Lower lobe of right lung (tissue), 2 donors: ENCODE results near the gene CNTN4. TPM values are rescaled to one million over a fixed set of nuclear protein-coding genes. Genes with fewer than 3 reads are reported as not detected.

Experiments
- ATAC-seq, 2 donors: fragments of 200-7000 bp; cut with Tn5 transposase; one replicate each; pipeline ENCODE4 v1.9.1; 2020 to 2022; ENCODE audit warnings: mild to moderate bottlenecking in 2 of 2, moderate library complexity in 2 of 2
- DNase-seq: peaks from one replicate; pipeline ENCODE4 v3.0.0-alpha.2; 2020
- H3K27ac ChIP-seq: fragments of 200-600 bp; one replicate; pipeline ENCODE4 v1.8.0; 2022
- H3K27me3 ChIP-seq: fragments of 200-600 bp; one replicate; pipeline ENCODE4 v1.8.0; 2022; ENCODE audit warnings: low read depth
- H3K36me3 ChIP-seq: fragments of 200-600 bp; one replicate; pipeline ENCODE4 v1.8.0; 2022; ENCODE audit warnings: mild to moderate bottlenecking
- H3K4me1 ChIP-seq: fragments of 200-600 bp; one replicate; pipeline ENCODE4 v1.8.0; 2022
- H3K4me3 ChIP-seq: fragments of 200-600 bp; one replicate; pipeline ENCODE4 v1.8.0; 2022; ENCODE audit warnings: mild to moderate bottlenecking
- H3K9me3 ChIP-seq: fragments of 200-600 bp; one replicate; pipeline ENCODE4 v1.8.0; 2022
- intact Hi-C: fragments of 100-400 bp; cut with DNase I; formaldehyde crosslinking; loops from one replicate; pipeline ENCODE4 v1.11.0; 2022
- total RNA-seq: library from RNA; stranded (reverse); fragmentation: NEBNext Ultra II Directional; extraction: Animal tissue kit (Norgen Biotek cat#: 25700); gene quantifications from one replicate; pipeline ENCODE4 v1.2.1, GENCODE V29; 2021
- TF ChIP-seq, protein P1 (sequence below): fragments of 200-600 bp; IDR thresholded peaks from one replicate; pipeline ENCODE4 v1.8.0; 2022; ENCODE audit warnings: antibody characterized with exemption, mild to moderate bottlenecking
- donor health status: DM: no; HTN: yes; CAD: no; lungs with severe emphysema.

Gene CNTN4
- total RNA-seq, 1 donor from 2014 or later, result 10.4 TPM

DNA sequence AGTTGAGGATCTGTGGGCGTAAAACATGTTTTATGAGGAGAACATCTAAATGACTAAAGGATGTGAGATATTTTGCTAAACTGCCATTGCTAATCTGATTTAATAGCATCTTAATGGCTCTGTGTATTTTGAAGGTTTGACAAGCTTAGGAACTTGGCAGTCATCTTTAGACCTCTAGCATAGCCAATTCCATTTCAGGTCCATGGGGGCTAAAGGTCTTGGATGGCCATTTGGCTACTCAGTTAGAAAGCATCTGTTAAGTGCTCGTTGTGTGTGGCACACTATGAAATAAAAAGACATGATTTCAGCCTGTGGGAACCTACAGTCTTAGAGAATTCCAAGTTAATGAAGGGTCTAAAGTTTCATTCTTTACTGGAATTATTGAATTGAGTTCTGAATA, 775.3 kb downstream of the CNTN4 start:
- ATAC-seq, result no peak
- TF ChIP-seq, protein P1, sequence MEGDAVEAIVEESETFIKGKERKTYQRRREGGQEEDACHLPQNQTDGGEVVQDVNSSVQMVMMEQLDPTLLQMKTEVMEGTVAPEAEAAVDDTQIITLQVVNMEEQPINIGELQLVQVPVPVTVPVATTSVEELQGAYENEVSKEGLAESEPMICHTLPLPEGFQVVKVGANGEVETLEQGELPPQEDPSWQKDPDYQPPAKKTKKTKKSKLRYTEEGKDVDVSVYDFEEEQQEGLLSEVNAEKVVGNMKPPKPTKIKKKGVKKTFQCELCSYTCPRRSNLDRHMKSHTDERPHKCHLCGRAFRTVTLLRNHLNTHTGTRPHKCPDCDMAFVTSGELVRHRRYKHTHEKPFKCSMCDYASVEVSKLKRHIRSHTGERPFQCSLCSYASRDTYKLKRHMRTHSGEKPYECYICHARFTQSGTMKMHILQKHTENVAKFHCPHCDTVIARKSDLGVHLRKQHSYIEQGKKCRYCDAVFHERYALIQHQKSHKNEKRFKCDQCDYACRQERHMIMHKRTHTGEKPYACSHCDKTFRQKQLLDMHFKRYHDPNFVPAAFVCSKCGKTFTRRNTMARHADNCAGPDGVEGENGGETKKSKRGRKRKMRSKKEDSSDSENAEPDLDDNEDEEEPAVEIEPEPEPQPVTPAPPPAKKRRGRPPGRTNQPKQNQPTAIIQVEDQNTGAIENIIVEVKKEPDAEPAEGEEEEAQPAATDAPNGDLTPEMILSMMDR, result no peak
- intact Hi-C loops, result no loop called here
- Histone ChIP-seq H3K27me3 (no peaks in the 10 kb centered on the region), H3K27ac (no peak overlapping the region), H3K36me3 (no peaks in the 10 kb centered on the region), H3K4me1 (no peaks in the 10 kb centered on the region), H3K4me3 (no peak overlapping the region), H3K9me3 (no peaks in the 10 kb centered on the region)
- no peak for DNase-seq

DNA sequence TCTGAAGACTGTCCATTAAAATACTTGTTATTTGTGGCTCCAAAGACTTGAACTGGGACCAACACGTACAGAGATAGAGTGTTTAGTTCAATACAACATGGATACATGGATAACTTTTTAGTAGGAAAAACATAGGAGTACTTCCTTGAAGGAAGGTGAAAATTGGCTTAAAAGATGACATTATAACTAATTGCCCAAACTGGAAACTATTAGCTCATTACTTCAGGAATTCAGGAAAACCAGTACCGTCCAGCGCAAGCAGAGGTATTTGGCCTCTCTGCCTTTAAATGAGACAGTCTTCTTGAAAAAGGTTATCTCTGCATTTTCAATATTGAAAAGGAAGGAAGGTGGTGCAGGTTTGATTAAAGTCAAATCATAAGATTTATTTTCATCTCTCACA, 777.0 kb downstream of the CNTN4 start:
- intact Hi-C loops, result no loop called here
- no peaks in the 10 kb centered on the region for H3K9me3 ChIP-seq
- no peaks in the 10 kb centered on the region for H3K27me3 ChIP-seq
- no peaks in the 10 kb centered on the region for H3K4me1 ChIP-seq
- no peak overlapping the region for H3K27ac ChIP-seq
- ATAC-seq (no peak), DNase-seq (no peak)
- TF ChIP-seq, protein P1, result no peak
- no peaks in the 10 kb centered on the region for H3K36me3 ChIP-seq
- H3K4me3 ChIP-seq, result no peak overlapping the region

DNA sequence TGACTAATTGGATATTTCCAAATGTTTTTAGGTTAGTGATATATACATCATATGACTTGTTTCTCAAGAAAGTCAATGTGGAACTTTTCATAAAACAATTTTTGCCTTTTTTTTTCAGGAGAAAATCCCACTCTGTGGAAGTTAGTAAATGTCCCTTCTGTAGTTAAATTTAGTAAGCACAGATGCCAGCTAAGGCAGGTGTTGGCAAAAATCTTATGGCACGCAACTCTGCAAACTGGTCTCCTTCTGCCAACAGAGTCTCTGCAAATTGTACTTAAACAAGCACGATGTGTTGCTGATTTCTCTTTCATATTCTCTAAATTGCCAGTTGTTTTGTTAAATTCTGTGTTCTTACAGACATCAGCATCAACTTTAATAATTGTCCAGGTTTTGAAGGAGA, 777.7 kb downstream of the CNTN4 start:
- H3K9me3 ChIP-seq, result no peaks in the 10 kb centered on the region
- H3K27ac ChIP-seq, result no peak overlapping the region
- no peak overlapping the region for H3K4me3 ChIP-seq
- H3K4me1 ChIP-seq, result no peaks in the 10 kb centered on the region
- no peak for ATAC-seq
- TF ChIP-seq, protein P1, result no peak
- intact Hi-C loops, result no loop called here
- H3K36me3 ChIP-seq, result no peaks in the 10 kb centered on the region
- no peaks in the 10 kb centered on the region for H3K27me3 ChIP-seq
- no peak for DNase-seq

DNA sequence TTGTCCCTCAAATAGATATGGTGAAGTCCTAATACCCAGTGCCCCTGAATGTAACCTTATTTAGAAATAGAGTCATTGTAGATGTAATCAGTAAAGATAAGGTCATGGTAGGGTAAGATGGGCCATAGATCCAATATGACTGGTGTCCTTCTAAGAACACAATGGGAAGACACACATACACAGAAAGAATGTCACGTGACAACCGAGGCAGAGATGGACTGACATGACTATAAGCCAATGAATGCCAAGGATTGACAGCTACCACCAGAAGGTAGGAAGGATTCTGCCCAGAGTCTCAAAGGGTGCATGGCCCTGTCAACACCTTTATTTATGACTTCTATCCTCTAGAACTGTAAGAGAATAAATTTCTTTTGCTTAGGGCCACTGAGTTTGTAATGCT, 780.4 kb downstream of the CNTN4 start:
- no peak for ATAC-seq

DNA sequence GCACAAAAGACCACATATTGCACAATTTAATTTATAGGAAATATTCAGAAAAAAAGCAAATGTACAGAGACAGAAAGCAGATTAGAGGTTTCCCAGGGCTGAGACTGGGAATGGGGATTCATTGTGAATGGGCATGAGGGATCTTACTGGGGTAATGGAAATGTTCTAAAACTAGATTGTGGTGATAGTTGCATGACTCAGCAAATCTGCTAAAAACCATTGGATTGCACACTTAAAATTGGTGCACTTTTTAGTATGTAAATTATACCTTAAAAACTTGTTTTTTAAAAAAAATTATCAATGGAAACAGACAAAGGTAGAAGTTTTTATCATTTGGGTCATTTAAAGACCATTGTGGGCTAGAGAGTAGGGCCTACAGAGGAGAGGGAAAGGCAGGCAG, 780.9 kb downstream of the CNTN4 start:
- DNase-seq (no peak), ATAC-seq (no peak)
- H3K4me1 ChIP-seq, result no peaks in the 10 kb centered on the region
- H3K9me3 ChIP-seq, result no peaks in the 10 kb centered on the region
- no peaks in the 10 kb centered on the region for H3K27me3 ChIP-seq
- H3K36me3 ChIP-seq, result no peaks in the 10 kb centered on the region
- H3K4me3 ChIP-seq, result no peak overlapping the region
- intact Hi-C loops, result no loop called here
- no peak overlapping the region for H3K27ac ChIP-seq
- TF ChIP-seq, protein P1, result no peak

More for the DNA sequence above, 780.4 kb downstream of the CNTN4 start:
- TF ChIP-seq, protein P1, result no peak
- no peak for DNase-seq
- Histone ChIP-seq H3K27me3 (no peaks in the 10 kb centered on the region), H3K4me1 (no peaks in the 10 kb centered on the region), H3K36me3 (no peaks in the 10 kb centered on the region), H3K4me3 (no peak overlapping the region), H3K27ac (no peak overlapping the region), H3K9me3 (no peaks in the 10 kb centered on the region)
- intact Hi-C loops, result no loop called here

DNA sequence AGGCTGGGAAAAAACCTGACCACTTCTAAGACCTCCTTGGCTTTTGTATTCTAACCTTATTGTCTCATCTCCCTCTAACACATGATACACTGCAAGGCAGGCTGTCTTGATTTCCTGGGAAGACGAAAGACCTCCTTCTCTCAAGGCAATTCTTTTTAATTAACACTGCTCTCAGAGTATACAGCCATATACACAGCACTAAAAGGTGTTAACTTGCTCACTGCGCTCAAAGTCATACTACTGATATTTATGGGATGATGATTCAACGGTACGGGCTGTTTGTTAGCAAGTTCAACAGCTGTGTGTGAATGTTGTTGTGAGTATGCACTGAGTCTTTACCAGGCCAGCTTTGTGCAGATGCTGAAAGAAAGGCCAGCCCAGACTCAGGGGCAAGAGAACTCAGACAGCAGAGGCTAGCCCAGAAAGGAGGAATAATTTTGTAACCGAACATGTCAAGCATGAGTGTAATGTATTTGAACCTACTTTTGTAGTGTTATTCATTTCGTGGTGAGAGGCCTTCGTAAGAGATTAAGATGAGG, 781.6 kb downstream of the CNTN4 start:
- TF ChIP-seq, protein P1, result no peak

More for the DNA sequence above, 781.6 kb downstream of the CNTN4 start:
- intact Hi-C loops, result no loop called here
- Histone ChIP-seq H3K9me3 (no peaks in the 10 kb centered on the region), H3K4me1 (no peaks in the 10 kb centered on the region), H3K36me3 (no peaks in the 10 kb centered on the region), H3K27me3 (no peaks in the 10 kb centered on the region), H3K4me3 (no peak overlapping the region), H3K27ac (no peak overlapping the region)
- no peak for DNase-seq
- ATAC-seq, result no peak
